OCI-LY7 (cell line): ENCODE results near the gene KLHL24. TPM values are rescaled to one million over a fixed set of nuclear protein-coding genes. Genes with fewer than 3 reads are reported as not detected.
A peak's percentile ranks its signal among the peaks of the same experiment; 100 is the strongest.

Source experiments
- BruUV-seq: library from RNA; stranded (reverse); fragments of 400-500 nt; replicated peaks from 2 replicates; lab custom pipeline; 2021; lab: Mats Ljungman, UMichigan
- CTCF ChIA-PET: fragments of 300-600 bp; sonication (Branson Sonifier 250); formaldehyde crosslinking; loops from one replicate; lab custom pipeline; 2022; ENCODE audit warnings: antibody characterized with exemption; ENCODE audit not compliant: unreplicated experiment; lab: Charles Lee
- POLR2A ChIA-PET: fragments of 300-600 bp; sonication (Branson Sonifier 250); formaldehyde crosslinking; loops from one replicate; lab custom pipeline; 2022; ENCODE audit warnings: antibody characterized with exemption; lab: Charles Lee
- DNase-seq: peaks from one replicate; pipeline ENCODE4 v3.0.0-alpha.2; 2015; ENCODE audit warnings: low spot score
- H2AFZ ChIP-seq: fragments of 200-600 bp; sonication (generic), shearing (Covaris generic); 2 replicates; pipeline ENCODE4 v1.6.1; 2014; ENCODE audit warnings: mild to moderate bottlenecking, antibody characterized with exemption, low read length, moderate library complexity
- H3K27ac ChIP-seq: fragments of 200-600 bp; sonication (generic); 2 replicates; pipeline ENCODE4 v1.5.1; 2014; ENCODE audit warnings: mixed run types, low read depth, mild to moderate bottlenecking, moderate library complexity, low read length, inconsistent platforms; ENCODE audit not compliant: poor library complexity, severe bottlenecking
- H3K36me3 ChIP-seq: fragments of 200-600 bp; sonication (generic); 2 replicates; pipeline ENCODE4 v1.6.1; 2014; ENCODE audit warnings: mild to moderate bottlenecking, antibody characterized with exemption, low read length, moderate library complexity, mixed read lengths; ENCODE audit not compliant: insufficient read depth
- H3K4me1 ChIP-seq: fragments of 200-600 bp; sonication (generic); 2 replicates; pipeline ENCODE4 v1.5.1; 2014; ENCODE audit warnings: mild to moderate bottlenecking, low read length; ENCODE audit not compliant: insufficient read depth, poor library complexity, severe bottlenecking
- H3K4me2 ChIP-seq: fragments of 200-600 bp; sonication (generic); 2 replicates; pipeline ENCODE4 v1.6.1; 2014; ENCODE audit warnings: mild to moderate bottlenecking, low read length
- H3K4me3 ChIP-seq: fragments of 200-600 bp; sonication (generic); 2 replicates; pipeline ENCODE4 v1.5.1; 2014; ENCODE audit warnings: mild to moderate bottlenecking, low read depth, low read length; ENCODE audit not compliant: poor library complexity, severe bottlenecking
- H3K79me2 ChIP-seq: fragments of 200-600 bp; sonication (generic); 2 replicates; pipeline ENCODE4 v1.6.1; 2016; ENCODE audit warnings: low read depth, mild to moderate bottlenecking, low read length, moderate library complexity, mixed read lengths; ENCODE audit not compliant: insufficient read depth
- H3K9me2 ChIP-seq: fragments of 200-600 bp; sonication (generic); 2 replicates; pipeline ENCODE4 v1.6.1; 2016; ENCODE audit warnings: mild to moderate bottlenecking, low read length, mixed read lengths; ENCODE audit not compliant: insufficient read depth
- H3K9me3 ChIP-seq: fragments of 200-600 bp; sonication (generic); 2 replicates; pipeline ENCODE4 v1.6.1; 2014; ENCODE audit warnings: mild to moderate bottlenecking, mixed run types, low read length, mixed read lengths
- H4K20me1 ChIP-seq: fragments of 200-600 bp; sonication (generic); 2 replicates; pipeline ENCODE4 v1.6.1; 2014; ENCODE audit warnings: mild to moderate bottlenecking, antibody characterized with exemption, low read length, moderate library complexity, mixed read lengths; ENCODE audit not compliant: insufficient read depth
- CTCF ChIP-seq: fragments of 200-600 bp; sonication (generic); conservative IDR thresholded peaks from 2 replicates; pipeline ENCODE4 v1.5.1; 2014; ENCODE audit warnings: mild to moderate bottlenecking, antibody characterized with exemption, low read length, moderate library complexity, mixed read lengths
- EZH2phosphoT487 ChIP-seq: fragments of 200-600 bp; sonication (generic); IDR thresholded peaks from 2 replicates; pipeline ENCODE4 v1.6.1; 2018; ENCODE audit warnings: low read depth, borderline replicate concordance, mild to moderate bottlenecking, mixed run types, antibody characterized with exemption, low read length, moderate library complexity, mixed read lengths
- intact Hi-C: fragments of 100-400 bp; cut with micrococcal nuclease; formaldehyde crosslinking; loops from one replicate; pipeline ENCODE4 v1.10.0; 2022; ENCODE audit not compliant: unreplicated experiment
- total RNA-seq, 2 experiments: library from RNA; depleted of rRNA in 1 of 2; stranded (reverse); fragments of >200 nt in 1 of 2; shearing (Covaris generic) in 1 of 2; gene quantifications; 2 replicates each; pipeline ENCODE4 v1.2.3, GENCODE V29; 2014 to 2022

Gene KLHL24
- total RNA-seq, 2 experiments from 2014 or later = 34.0 to 37.8 TPM

- Histone ChIP-seq H3K79me2 (peaks cover 24% of the 10 kb centered on the region; the same call in 1 of the 2 replicates), H3K4me2 (no peak overlapping the region), H3K27ac (no peak overlapping the region), H4K20me1 (no peaks in the 10 kb centered on the region), H3K9me2 (no peaks in the 10 kb centered on the region), H3K4me3 (no peak overlapping the region), H3K9me3 (peaks cover 49% of the 10 kb centered on the region), H3K4me1 (no peaks in the 10 kb centered on the region), H3K36me3 (peaks cover 84% of the 10 kb centered on the region), H2AFZ (no peak overlapping the region)
- TSS peak; percentile 46 for BruUV-seq
- ChIA-PET POLR2A (interaction anchor here (0.7 to 2.7 kb wide), 3 partner anchors 9 to 80 kb away, joined by 3 to 13 read pairs (median 4); no protein-coding TSS in a partner anchor), CTCF (no interaction called here)
- DNase-seq = no peak
- TF ChIP-seq EZH2phosphoT487 (no peak), CTCF (no peak)
- intact Hi-C loops = no loop called here
Observed at GRCh38 chr3:183650554-183650953, 15.1 kb downstream of the KLHL24 start.

- CTCF ChIA-PET = no interaction called here
- H3K9me3 ChIP-seq = peaks cover 59% of the 10 kb centered on the region
- H3K9me2 ChIP-seq = no peaks in the 10 kb centered on the region
- no peak overlapping the region for H2AFZ ChIP-seq
- DNase-seq = peak; percentile 55
- TF ChIP-seq EZH2phosphoT487 (no peak), CTCF (peak; percentile 14; the same call in 1 of the 2 replicates)
- H3K79me2 ChIP-seq = peaks cover 27% of the 10 kb centered on the region; the same call in 1 of the 2 replicates
- no peak overlapping the region for H3K4me3 ChIP-seq
- BruUV-seq = no TSS peak
- intact Hi-C loops = no loop called here
- H3K36me3 ChIP-seq = peaks cover 91% of the 10 kb centered on the region
- no peak overlapping the region for H3K27ac ChIP-seq
- no peaks in the 10 kb centered on the region for H3K4me1 ChIP-seq
- H4K20me1 ChIP-seq = no peaks in the 10 kb centered on the region
- H3K4me2 ChIP-seq = no peak overlapping the region
- POLR2A ChIA-PET = interaction anchor here (0.6 kb wide), 1 partner anchor 15 kb away, joined by 3 read pairs; no protein-coding TSS in a partner anchor
Observed at GRCh38 chr3:183653209-183654064, 18.0 kb downstream of the KLHL24 start.
